OCI-LY1 (cell line): ENCODE measurements around the gene GIPC2.

ENCODE experiments used
- H2AFZ ChIP-seq: fragments of 200-600 bp; sonication (generic), shearing (Covaris generic); 2 replicates; pipeline ENCODE4 v1.6.0; 2014; ENCODE audit warnings: antibody characterized with exemption, mild to moderate bottlenecking, low read length
- H3F3A ChIP-seq: fragments of 200-600 bp; sonication (generic), shearing (Covaris generic); 2 replicates; pipeline ENCODE4 v1.6.0; 2014; ENCODE audit warnings: mild to moderate bottlenecking, antibody characterized with exemption, low read length, moderate library complexity; ENCODE audit not compliant: insufficient read depth
- H3K27ac ChIP-seq: fragments of 200-600 bp; sonication (generic); 2 replicates; pipeline ENCODE4 v1.5.1; 2014; ENCODE audit warnings: low read length, mixed run types, mild to moderate bottlenecking, low read depth; ENCODE audit not compliant: poor library complexity, severe bottlenecking
- H3K27me3 ChIP-seq: fragments of 200-600 bp; sonication (generic); 2 replicates; pipeline ENCODE4 v1.6.0; 2014; ENCODE audit warnings: antibody characterized with exemption, mild to moderate bottlenecking, low read length, moderate library complexity; ENCODE audit not compliant: insufficient read depth
- H3K36me3 ChIP-seq: fragments of 200-600 bp; sonication (generic); 2 replicates; pipeline ENCODE4 v1.6.1; 2014; ENCODE audit warnings: mild to moderate bottlenecking, antibody characterized with exemption, low read length, moderate library complexity, mixed read lengths; ENCODE audit not compliant: insufficient read depth
- H3K4me1 ChIP-seq: fragments of 200-600 bp; sonication (generic); 2 replicates; pipeline ENCODE4 v1.5.1; 2014; ENCODE audit warnings: mild to moderate bottlenecking, low read length, moderate library complexity; ENCODE audit not compliant: insufficient read depth, severe bottlenecking
- H3K4me2 ChIP-seq: fragments of 200-600 bp; sonication (generic), shearing (Covaris generic); 2 replicates; pipeline ENCODE4 v1.6.1; 2014; ENCODE audit warnings: low read length
- H3K4me3 ChIP-seq: fragments of 200-600 bp; sonication (generic); 2 replicates; pipeline ENCODE4 v1.5.1; 2014; ENCODE audit warnings: low read length, low read depth, mild to moderate bottlenecking, mixed read lengths; ENCODE audit not compliant: poor library complexity, severe bottlenecking
- H3K79me2 ChIP-seq: fragments of 200-600 bp; shearing (Covaris generic); 2 replicates; pipeline ENCODE4 v1.6.1; 2016; ENCODE audit warnings: mixed run types, low read length, mixed read lengths; ENCODE audit not compliant: insufficient read depth
- H3K9ac ChIP-seq: fragments of 200-600 bp; sonication (generic), shearing (Covaris generic); 2 replicates; pipeline ENCODE4 v1.6.1; 2014; ENCODE audit warnings: mild to moderate bottlenecking, low read length, mixed read lengths
- H3K9me2 ChIP-seq: fragments of 200-600 bp; sonication (generic), shearing (Covaris generic); 2 replicates; pipeline ENCODE4 v1.6.1; 2014; ENCODE audit warnings: low read depth, mild to moderate bottlenecking, low read length, mixed read lengths
- H3K9me3 ChIP-seq: fragments of 200-600 bp; shearing (Covaris generic); 2 replicates; pipeline ENCODE4 v1.6.1; 2014; ENCODE audit warnings: low read length, mixed read lengths
- H4K20me1 ChIP-seq: fragments of 200-600 bp; sonication (generic), shearing (Covaris generic); 2 replicates; pipeline ENCODE4 v1.6.0; 2016; ENCODE audit warnings: mild to moderate bottlenecking, low read length; ENCODE audit not compliant: insufficient read depth
- CTCF ChIP-seq: fragments of 200-600 bp; sonication (generic), shearing (Covaris generic); IDR thresholded peaks from 2 replicates; pipeline ENCODE4 v1.5.1; 2017; ENCODE audit warnings: mild to moderate bottlenecking, antibody characterized with exemption, low read length, moderate library complexity, mixed read lengths
- EZH2 ChIP-seq: fragments of 200-600 bp; sonication (generic), shearing (Covaris generic); IDR thresholded peaks from 2 replicates; pipeline ENCODE4 v1.8.0; 2017; ENCODE audit warnings: borderline replicate concordance, mixed run types, mild to moderate bottlenecking, antibody characterized with exemption, low read length, moderate library complexity, mixed read lengths

The GIPC2 gene

DNA sequence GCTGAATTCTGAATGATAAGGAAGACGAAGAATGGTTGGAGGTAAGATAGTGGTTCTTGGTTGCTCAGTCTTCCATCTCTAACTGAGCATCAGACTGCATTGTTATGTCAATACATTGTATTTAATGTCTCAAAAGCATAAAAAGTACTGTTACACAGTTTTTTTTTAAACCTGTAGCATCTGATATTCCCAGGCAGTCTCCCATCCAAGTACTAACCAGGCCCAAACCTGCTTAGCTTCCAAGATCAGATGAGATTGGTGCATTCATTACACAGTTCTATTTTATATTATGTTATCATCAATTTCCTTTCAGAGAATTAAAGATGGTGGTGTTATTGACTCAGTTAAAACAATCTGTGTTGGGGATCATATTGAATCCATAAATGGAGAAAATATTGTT, 48.9 kb downstream of the GIPC2 start:
- no peaks in the 10 kb centered on the region for H4K20me1 ChIP-seq
- no peak overlapping the region for H2AFZ ChIP-seq
- no peak overlapping the region for H3K27ac ChIP-seq
- H3K9me3 ChIP-seq = no peaks in the 10 kb centered on the region
- H3K4me2 ChIP-seq = no peak overlapping the region
- no peaks in the 10 kb centered on the region for H3K36me3 ChIP-seq
- H3F3A ChIP-seq = no peaks in the 10 kb centered on the region
- no peak overlapping the region for H3K4me3 ChIP-seq
- H3K79me2 ChIP-seq = no peaks in the 10 kb centered on the region
- H3K9me2 ChIP-seq = no peaks in the 10 kb centered on the region
- no peaks in the 10 kb centered on the region for H3K4me1 ChIP-seq
- H3K9ac ChIP-seq = no peak overlapping the region
- no peaks in the 10 kb centered on the region for H3K27me3 ChIP-seq
- TF ChIP-seq EZH2 (no peak), CTCF (no peak)

DNA sequence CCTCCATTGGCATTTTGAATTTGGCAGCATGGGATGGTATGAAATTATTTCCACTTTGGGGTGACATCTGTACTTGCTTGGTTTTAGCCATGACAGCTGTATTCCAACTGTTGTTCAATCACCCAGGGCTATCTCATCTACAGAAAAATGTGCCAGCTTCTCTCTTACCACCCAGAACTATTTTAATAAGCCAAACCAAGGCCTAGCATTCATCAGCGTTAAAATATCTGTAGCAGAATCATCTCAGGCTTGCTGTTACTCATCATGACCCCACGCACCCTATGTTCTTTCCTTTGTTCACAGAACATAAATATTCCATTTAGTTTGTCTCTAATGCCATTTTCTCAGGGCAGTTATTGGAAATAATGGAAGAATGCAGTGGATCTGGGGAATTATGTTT, 49.8 kb downstream of the GIPC2 start:
- Histone ChIP-seq H3K4me3 (no peak overlapping the region), H3K9me2 (no peaks in the 10 kb centered on the region), H3K27me3 (no peaks in the 10 kb centered on the region), H3F3A (no peaks in the 10 kb centered on the region), H3K27ac (no peak overlapping the region), H3K79me2 (no peaks in the 10 kb centered on the region), H3K36me3 (no peaks in the 10 kb centered on the region), H3K4me2 (no peak overlapping the region), H3K9me3 (no peaks in the 10 kb centered on the region), H2AFZ (no peak overlapping the region), H3K9ac (no peak overlapping the region), H4K20me1 (no peaks in the 10 kb centered on the region), H3K4me1 (no peaks in the 10 kb centered on the region)
- TF ChIP-seq EZH2 (no peak), CTCF (no peak)

DNA sequence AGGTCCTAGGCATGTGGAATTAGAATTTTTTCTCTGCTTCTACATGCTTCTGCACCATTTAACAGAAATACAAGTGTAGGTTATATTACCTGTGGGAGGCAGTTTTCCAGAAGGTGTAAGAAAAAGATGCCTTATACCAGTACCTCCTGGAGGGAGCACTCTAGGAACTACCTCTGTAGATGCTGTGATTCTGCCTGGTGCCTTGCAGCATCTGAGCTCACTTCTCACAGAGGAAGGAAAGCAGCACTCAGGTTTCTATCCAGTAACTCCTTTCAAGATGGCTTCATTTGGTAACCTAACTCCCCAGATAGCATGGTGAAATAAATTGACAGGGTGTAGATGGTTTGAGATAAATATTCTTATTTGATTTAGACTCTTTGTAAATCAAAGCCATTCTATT, 50.3 kb downstream of the GIPC2 start:
- Histone ChIP-seq H3K9ac (no peak overlapping the region), H3K4me3 (no peak overlapping the region), H2AFZ (no peak overlapping the region), H3K27me3 (no peaks in the 10 kb centered on the region), H4K20me1 (no peaks in the 10 kb centered on the region), H3K4me2 (no peak overlapping the region), H3K79me2 (no peaks in the 10 kb centered on the region), H3K27ac (no peak overlapping the region), H3F3A (no peaks in the 10 kb centered on the region), H3K4me1 (no peaks in the 10 kb centered on the region), H3K9me3 (no peaks in the 10 kb centered on the region), H3K36me3 (no peaks in the 10 kb centered on the region), H3K9me2 (no peaks in the 10 kb centered on the region)
- TF ChIP-seq EZH2 (no peak), CTCF (no peak)

- Histone ChIP-seq H3K9me2 (no peaks in the 10 kb centered on the region), H3K4me3 (no peak overlapping the region), H3K36me3 (no peaks in the 10 kb centered on the region), H3K4me2 (no peak overlapping the region), H3F3A (no peaks in the 10 kb centered on the region), H3K4me1 (no peaks in the 10 kb centered on the region), H3K27ac (no peak overlapping the region), H2AFZ (no peak overlapping the region), H3K9ac (no peak overlapping the region), H3K9me3 (no peaks in the 10 kb centered on the region), H3K79me2 (no peaks in the 10 kb centered on the region), H4K20me1 (no peaks in the 10 kb centered on the region), H3K27me3 (no peaks in the 10 kb centered on the region)
- TF ChIP-seq EZH2 (no peak), CTCF (no peak)
Observed at GRCh38 chr1:78096976-78097375, 51.2 kb downstream of the GIPC2 start.
